ENCODE measurements around the gene ABRACL.
"Not testable (repeated sequence)": the region's sequence is repeated elsewhere in the genome, so short reads cannot be mapped to it uniquely, and the experiment has no call there.

Gene ABRACL

GRCh38 chr6:139013185-139013800, 15.3 kb upstream of the ABRACL start:
- DNase-seq = no peak

- DNase-seq = no peak
Measured at GRCh38 chr6:139014945-139015344, 13.6 kb upstream of the ABRACL start.

GRCh38 chr6:139016337-139017213, 12.0 kb upstream of the ABRACL start:
- DNase-seq = no peak

GRCh38 chr6:139017227-139017626, 11.3 kb upstream of the ABRACL start:
- no peak for DNase-seq

GRCh38 chr6:139019722-139020121, 8.8 kb upstream of the ABRACL start:
- DNase-seq = no peak

GRCh38 chr6:139020689-139021088, 7.9 kb upstream of the ABRACL start:
- DNase-seq = no peak

GRCh38 chr6:139025416-139025815, 3.1 kb upstream of the ABRACL start:
- DNase-seq = not testable (repeated sequence)

- peak; percentile 24 for DNase-seq
Measured at GRCh38 chr6:139027620-139028182, 844 bp upstream of the ABRACL start.

GRCh38 chr6:139028215-139028657, 309 bp upstream of the ABRACL start:
- DNase-seq = no peak

GRCh38 chr6:139029470-139030227, 1.1 kb downstream of the ABRACL start:
- no peak for DNase-seq

- no peak for DNase-seq
Measured at GRCh38 chr6:139030228-139030963, 1.9 kb downstream of the ABRACL start.

GRCh38 chr6:139037490-139037889, 8.9 kb downstream of the ABRACL start:
- DNase-seq = no peak

- no peak for DNase-seq
Measured at GRCh38 chr6:139044250-139044649, 15.7 kb downstream of the ABRACL start.

- DNase-seq = no peak
Measured at GRCh38 chr6:139047677-139048076, 19.1 kb downstream of the ABRACL start.

- DNase-seq = not testable (repeated sequence)
Measured at GRCh38 chr6:139048912-139049311, 20.4 kb downstream of the ABRACL start.

- DNase-seq = not testable (repeated sequence)
Measured at GRCh38 chr6:139050131-139050769, 21.7 kb downstream of the ABRACL start.

- no peak for DNase-seq
Measured at GRCh38 chr6:139050770-139051313, 22.3 kb downstream of the ABRACL start.

- DNase-seq = no peak
Measured at GRCh38 chr6:139051396-139052060, 23.0 kb downstream of the ABRACL start.

- no peak for DNase-seq
Measured at GRCh38 chr6:139053382-139053781, 24.8 kb downstream of the ABRACL start.

GRCh38 chr6:139054001-139054400, 25.5 kb downstream of the ABRACL start:
- DNase-seq = no peak

GRCh38 chr6:139055709-139056108, 27.2 kb downstream of the ABRACL start:
- no peak for DNase-seq

Data from activated CD4-positive, alpha-beta T cell treated with anti-CD3 and anti-CD28 coated beads, Interleukin-2, amount 50 U/mL, for 1 hour (primary cell).